HG03103 (cell line): ENCODE results near the gene KIAA1143.
A peak's percentile ranks its signal among the peaks of the same experiment; 100 is the strongest.

Experiments
- ATAC-seq: cut with Tn5 transposase; IDR thresholded peaks from one replicate; pipeline ENCODE4 v1.9.1; 2021; ENCODE audit warnings: low read depth; ENCODE audit not compliant: unreplicated experiment

KIAA1143 gene

DNA sequence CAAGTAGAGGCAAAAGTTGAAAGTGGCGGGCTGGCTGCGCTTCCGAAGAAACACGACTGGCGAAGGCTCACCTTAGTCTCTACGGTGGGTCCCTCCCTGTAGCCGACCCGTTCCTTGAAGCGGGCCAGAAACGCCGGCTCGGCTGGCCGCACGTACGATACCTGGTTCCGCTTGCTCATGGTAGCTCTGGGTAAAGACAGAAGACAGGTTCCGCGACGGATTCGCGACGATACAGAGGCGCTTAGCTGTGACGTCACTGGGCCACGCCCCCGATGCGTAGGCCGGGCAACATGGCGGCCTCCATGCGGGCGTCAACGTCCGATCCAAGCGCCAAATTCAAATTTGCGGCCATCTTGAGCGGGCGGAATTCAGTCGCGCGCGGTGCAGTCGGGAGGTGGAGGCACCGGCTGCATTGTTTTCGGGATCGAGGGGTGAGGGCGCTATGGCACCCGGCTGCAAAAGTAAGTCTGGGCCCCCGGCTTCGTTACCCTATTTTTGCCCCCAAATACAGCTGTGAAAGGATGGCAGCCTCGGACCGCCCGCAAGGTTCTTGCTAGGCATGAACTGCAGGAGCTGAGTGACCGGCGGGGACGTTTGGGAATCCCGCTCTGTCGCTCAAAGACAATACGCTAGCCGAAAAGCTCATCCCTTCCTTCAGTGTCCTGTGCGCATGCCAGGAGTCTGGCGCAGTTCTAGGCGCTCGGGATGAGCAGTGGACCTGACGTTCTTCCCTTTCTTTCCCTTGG, at the start of gene KIAA1143, which contains the start of gene KIF15:
Gene KIAA1143 (minus strand): TSS at position 196 of the 746 bp plus-strand sequence. CDS start 17 bp downstream, at position 179.
Gene KIF15 (plus strand): TSS at position 371 of the 746 bp plus-strand sequence. CDS start 72 bp downstream, at position 443.
- peak; percentile 82 for ATAC-seq

DNA sequence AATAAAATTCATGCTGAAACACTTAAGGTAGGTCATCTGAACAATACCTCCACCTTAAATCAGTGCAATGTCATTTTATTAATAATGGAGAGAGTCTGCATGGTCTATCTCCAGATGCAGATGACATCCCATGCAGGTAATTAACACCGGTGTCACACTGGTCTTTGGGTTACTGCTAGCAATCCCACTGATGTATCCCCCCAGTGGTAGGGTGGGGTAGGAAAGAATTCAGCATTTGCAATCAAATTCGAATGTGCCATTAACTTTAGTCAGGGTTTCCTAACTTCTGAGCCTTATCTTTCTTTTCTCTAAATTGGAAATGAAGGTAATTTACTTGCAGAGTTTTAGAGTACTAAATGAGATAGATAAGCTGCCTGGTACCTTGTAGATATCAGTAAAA, 44.5 kb upstream of the KIAA1143 start:
- no peak for ATAC-seq

DNA sequence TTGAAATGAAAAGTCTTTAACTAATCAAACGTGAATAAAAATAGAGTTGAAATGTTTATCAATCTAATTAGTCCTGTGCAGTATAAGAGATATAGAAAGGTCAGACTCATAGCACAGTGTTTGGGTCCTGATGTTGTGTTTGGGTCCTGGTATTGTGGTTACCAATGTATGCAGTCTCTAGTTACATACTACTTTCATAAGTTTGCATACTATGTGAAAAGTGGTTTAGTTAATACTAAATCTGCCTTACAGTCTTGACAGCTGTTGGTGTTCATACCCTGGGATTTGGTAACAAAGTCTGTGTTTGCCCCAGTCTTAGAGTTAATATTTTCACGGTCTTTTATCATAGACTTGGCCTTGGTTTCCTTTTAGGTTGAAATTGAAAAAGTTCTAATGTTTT, 41.9 kb upstream of the KIAA1143 start:
- ATAC-seq, result no peak

DNA sequence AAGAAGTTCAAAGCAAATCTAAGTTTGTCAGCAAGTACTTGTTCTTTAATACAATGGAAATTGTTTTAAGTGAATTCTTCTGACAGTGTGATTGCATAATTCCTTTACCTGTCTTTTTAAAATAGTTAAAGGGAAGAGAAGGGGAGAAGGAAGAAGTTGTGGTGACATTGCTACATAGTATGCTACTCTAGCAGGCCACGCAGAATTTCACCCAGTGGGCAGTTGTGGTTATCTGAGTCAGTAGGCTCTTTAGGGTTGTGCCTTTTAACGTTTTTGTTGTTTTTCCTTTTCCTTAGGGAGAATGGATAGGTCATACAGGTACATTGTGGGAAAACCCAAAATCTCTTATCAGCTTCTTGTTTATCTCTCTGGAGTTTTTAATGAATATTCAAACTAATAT, 40.6 kb upstream of the KIAA1143 start:
- no peak for ATAC-seq

DNA sequence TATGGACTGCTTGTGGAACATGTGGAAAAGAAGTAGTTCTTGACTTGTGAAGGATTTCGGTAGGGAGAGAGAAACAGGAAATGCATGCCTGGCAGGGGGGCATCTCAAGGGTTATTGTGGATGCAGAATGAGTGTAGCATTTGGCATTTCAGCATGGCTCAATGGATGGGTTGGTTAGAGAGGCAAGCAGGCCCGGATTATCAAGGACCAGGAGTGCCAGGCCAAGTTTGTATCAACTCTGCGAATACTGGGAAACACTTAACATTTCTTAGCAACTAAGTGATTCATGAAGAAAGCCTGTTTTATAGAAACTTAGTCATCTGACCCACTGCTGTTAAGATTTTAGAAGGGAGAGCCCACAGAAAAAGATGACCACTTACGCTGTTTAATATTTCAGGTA, 33.8 kb upstream of the KIAA1143 start:
- ATAC-seq, result no peak

DNA sequence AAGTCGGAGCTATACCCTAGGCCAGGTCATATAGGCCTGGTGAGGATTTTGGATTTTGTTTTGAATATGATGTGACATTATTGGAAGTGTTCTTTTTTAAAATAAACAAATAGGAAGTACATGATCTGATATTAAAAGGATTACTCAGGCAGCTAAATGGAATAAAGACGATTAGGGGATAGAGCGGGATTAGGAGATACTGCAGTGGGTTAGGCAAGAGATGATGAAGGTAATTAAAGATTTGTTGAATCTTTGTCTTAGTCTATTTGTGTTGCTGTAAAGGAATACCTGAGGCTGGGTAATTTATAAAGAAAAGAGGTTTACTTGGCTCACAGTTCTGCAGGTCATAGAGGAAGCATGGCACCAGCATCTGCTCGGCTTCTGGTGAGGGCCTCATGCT, 21.5 kb upstream of the KIAA1143 start:
- ATAC-seq, result no peak

DNA sequence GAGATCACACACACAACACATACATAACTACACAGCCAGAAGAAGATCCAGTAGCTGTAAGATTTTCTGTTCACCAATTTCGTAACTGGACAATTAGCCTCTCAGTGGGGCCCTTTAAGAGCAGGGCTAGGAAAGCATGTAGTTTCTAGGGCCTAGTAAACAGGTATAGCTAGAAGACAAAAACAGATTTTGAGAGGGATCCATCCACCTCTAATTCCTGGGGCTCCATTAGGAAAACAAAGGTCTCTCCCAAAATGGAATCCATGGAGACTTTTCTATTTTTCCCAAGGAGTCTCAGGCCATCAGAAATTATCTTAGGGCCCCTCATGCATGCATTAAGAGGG, 10.7 kb upstream of the KIAA1143 start:
- no peak for ATAC-seq

DNA sequence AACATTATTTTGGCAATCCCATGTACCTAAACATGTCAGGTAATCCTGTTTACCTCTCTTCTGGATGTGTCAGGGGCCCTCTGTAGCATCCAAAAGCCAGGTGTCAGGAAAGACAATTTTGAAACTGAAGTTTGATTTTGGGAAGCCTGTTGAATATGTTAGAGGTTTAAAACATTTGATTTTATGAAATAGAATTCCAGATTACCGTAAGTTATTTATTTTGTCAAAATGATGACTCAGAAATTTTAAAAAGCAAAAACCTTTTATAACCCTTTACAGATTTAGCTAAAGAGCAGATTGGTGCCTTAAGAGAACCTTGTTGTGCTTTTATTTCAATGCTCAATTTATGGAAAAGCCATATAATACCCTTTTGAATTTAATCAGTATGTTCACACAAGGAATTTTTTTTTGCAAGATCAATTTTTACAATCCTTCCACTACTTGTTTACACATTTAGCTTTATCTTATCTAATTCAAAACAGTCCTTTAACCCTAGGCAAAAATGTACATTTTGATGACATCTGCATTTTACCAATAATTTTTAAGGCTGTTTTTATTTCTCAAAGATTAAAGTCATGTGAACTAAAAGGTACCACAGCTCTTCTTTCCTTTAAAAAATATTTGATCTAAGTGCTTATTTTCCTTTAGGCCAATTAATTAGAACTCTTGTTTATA, 10.1 kb upstream of the KIAA1143 start:
- no peak for ATAC-seq

DNA sequence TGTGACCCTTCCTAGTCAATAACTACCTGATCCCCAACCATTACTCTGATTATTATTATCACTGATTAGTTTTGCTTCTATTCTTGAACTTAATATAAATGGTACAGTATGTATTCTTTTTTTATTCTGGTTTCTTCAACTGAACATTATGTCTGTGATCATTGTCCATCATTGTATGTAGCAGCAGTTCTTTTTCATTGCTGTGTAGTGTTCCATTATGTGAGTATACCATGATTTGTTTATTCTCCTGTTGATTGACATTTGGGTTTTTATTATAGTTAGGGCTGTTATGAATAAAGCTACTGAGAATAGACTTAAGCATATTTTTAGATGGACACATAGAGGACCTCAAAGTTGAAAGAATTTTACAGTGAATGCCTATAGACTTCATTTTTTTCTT, 2.8 kb upstream of the KIAA1143 start:
- ATAC-seq, result no peak

DNA sequence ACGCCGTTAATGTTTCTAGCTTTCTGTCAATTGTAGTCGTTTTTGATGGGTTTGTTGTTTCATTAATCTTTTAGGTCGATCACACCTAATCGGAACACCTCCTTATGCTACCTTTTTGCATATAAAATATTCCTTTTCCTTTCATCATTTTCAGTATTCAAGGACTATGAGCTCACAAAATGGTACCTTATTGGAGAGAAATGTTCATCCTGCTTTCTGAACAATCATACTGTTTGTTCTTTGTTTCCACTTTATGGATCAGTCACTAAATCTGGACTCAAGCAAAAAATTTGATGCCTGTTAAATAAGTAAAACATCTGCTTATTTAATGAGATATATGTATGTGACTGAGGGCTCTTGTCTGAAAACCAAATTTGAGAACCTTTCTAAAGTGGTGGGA, 1.3 kb upstream of the KIAA1143 start:
- ATAC-seq, result no peak

DNA sequence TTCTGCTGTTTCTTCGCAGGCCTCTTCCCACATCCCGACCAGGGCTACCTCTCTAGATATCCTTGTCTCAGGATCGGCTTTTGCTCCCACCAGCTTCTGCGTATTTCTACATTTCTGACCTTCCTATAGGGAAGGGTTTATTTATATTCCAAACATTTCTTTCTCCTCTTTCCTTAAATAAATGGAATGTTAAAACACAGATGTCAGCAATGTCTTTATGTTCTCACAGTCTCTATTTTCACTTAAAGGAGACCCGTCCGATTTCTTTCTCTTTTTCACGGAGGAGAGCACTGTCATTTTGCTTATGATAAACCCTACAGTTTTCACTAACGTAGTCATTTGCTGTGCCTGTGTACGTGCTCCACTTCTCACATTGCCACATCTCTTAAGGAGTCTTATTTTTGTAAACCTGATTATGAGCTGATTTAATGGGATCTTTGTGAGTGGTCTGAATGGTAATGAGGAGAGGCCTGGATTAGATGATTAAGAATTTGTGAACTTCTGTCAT, 805 bp upstream of the KIAA1143 start:
- ATAC-seq, result no peak

DNA sequence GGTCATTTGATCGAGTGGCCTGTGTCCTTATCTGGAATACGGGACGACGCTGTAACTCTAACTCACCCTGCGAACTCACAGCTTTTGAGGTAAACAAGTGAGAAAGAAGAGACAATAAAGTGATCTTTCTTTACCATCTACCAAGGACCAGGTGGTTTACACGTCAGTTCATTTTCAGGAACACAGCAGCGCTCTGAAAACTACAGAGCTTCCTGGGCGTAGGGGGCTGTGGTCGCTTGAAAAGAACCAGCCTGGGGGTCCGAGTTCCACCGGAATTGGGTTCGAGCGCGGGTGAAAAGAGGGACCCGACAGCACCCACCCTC, 357 bp downstream of the KIAA1143 start:
- no peak for ATAC-seq

DNA sequence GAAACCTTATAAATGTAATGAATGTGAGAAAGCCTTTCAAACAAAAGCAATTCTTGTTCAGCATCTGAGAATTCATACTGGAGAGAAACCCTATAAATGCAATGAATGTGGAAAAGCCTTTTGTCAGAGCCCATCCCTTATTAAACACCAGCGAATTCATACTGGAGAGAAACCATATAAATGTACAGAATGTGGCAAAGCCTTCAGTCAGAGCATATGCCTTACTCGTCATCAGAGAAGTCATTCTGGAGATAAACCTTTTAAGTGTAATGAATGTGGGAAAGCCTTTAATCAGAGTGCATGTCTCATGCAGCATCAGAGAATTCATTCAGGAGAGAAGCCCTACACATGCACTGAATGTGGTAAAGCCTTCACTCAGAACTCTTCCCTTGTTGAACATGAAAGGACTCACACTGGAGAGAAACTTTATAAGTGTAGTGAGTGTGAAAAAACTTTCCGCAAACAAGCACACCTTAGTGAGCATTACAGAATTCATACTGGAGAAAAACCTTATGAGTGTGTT, 26.7 kb downstream of the KIAA1143 start:
- no peak for ATAC-seq

DNA sequence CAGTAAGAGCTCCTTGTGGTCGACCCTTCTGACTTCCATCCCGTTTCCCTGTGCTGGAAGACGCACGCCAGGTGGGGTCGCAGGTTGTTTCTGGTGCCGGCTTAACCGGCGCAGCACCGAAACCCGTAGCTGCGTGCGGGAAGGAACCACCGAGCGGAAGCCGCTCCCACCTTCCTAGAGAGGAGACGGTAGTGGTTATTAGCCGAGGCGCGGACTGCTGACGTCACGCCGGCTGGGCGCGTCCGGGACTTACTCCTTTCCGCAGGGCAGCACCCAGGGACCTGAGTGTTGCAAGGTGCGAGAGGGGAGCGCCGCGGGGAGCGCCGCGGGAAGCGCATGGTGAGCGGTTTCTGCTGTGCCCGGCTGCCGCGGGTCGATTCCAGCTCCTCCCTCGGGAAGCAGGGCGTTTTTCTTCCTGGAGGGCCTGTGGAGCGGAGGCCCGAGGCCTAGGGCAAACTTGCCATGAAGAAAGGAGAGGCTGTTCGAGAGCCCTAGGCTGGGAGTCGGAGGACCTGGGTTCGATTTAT, 32.0 kb downstream of the KIAA1143 start, which contains the start of gene ZNF501:
Gene ZNF501 (plus strand): TSS at position 252 of the 527 bp plus-strand sequence. CDS start 4,787 bp downstream, outside the sequence.
- ATAC-seq, result peak; percentile 95

DNA sequence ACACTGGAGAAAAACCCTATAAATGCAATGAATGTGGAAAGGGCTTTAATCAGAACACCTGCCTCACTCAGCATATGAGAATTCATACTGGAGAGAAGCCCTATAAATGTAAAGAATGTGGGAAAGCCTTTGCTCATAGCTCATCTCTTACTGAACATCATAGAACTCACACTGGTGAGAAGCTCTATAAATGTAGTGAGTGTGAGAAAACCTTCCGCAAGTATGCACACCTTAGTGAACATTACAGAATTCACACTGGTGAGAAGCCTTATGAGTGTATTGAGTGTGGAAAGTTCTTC, 39.4 kb downstream of the KIAA1143 start:
- ATAC-seq, result no peak

DNA sequence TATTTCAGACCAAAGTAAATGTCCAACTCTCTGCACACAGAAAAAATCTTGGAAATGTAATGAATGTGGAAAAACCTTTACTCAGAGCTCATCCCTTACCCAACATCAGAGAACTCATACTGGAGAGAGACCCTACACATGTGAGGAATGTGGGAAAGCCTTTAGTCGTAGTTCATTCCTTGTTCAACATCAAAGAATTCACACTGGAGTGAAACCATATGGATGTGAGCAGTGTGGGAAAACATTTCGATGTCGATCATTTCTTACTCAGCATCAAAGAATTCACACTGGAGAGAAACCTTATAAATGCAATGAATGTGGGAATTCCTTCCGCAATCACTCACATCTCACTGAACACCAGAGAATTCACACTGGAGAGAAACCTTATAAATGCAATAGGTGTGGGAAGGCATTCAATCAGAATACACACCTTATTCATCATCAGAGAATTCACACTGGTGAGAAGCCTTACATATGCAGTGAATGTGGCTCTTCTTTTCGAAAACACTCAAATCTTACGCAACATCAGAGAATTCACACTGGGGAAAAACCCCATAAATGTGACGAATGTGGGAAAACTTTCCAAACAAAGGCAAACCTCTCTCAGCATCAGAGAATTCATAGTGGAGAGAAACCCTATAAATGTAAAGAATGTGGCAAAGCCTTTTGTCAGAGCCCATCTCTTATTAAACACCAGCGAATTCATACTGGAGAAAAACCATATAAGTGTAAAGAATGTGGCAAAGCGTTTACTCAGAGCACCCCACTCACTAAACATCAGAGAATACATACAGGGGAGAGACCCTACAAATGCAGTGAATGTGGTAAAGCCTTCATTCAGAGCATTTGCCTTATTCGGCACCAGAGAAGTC, 40.0 kb downstream of the KIAA1143 start:
- no peak for ATAC-seq

DNA sequence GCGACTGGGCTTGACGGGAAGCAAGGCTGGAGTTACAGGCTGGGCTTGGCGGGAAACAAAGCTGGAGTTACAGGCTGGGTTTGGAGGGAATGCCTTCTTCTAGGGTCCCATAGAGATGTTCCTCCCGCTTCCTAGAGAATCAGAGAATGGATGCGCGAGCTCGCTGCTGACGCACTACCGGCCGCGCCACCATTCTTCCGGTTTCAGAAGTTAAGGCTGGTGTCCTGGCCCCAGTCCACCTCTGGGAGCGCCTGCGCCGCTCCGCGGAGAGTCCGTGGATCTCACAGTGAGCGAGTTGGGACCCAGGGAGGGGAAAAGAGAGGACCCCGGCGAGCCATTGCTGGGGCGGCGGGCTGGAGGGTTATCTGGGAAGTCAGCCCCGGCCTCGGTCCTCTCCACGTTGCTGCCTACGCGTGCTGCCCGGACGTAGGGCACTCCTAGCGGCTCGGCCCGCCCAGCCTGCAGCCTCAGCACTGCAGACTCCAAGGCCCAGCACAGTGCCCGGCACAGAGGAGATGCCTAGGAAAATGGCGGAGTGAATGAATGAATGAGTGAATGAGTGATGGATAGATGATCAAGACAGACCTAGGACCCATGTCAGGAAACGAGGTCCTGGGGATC, 48.9 kb downstream of the KIAA1143 start, which contains the start of gene ZNF502:
Gene ZNF502 (plus strand): TSS at position 206 of the 621 bp plus-strand sequence. CDS start 7,602 bp downstream, outside the sequence.
- ATAC-seq, result no peak
